Stomach (tissue), 9 donors: ENCODE results near the gene NR2F1-AS1. TPM values are rescaled to one million over a fixed set of nuclear protein-coding genes. Genes with fewer than 3 reads are reported as not detected.
A peak's percentile ranks its signal among the peaks of the same experiment; 100 is the strongest.

Experiments used
- DNase-seq, 2 donors: peaks; one replicate each; pipeline versions ENCODE4 v3.0.0 to v3.0.0-alpha.2; 2013 to 2019
- H3K27ac ChIP-seq, 5 donors: fragments of 200-600 bp in 4 of 5; sonication (generic) in 4 of 5; one replicate each; pipeline ENCODE4 v1.5.1; 2013 to 2019; ENCODE audit warnings: mild to moderate bottlenecking in 1 of 5, moderate library complexity in 1 of 5
- H3K27me3 ChIP-seq, 3 donors: fragments of 200-600 bp; sonication (generic); one replicate each; pipeline ENCODE4 v1.5.1; 2017 to 2019; ENCODE audit warnings: mixed run types in 1 of 3
- H3K36me3 ChIP-seq, 4 donors: fragments of 200-600 bp; sonication (generic); 1 replicate in 3 of 4; 2 replicates in 1 of 4; pipeline ENCODE4 v1.5.1; 2016 to 2019
- H3K4me1 ChIP-seq, 4 donors: fragments of 200-600 bp; sonication (generic); one replicate each; pipeline ENCODE4 v1.5.1; 2016 to 2019
- H3K4me3 ChIP-seq, 4 donors: fragments of 200-600 bp; sonication (generic) in 3 of 4; one replicate each; pipeline ENCODE4 v1.5.1; 2016 to 2019; ENCODE audit warnings: mild to moderate bottlenecking in 1 of 4
- H3K9me3 ChIP-seq, 4 donors: fragments of 200-600 bp; sonication (generic); one replicate each; pipeline ENCODE4 v1.5.1; 2016 to 2019
- EP300 ChIP-seq: sonication (generic); formaldehyde crosslinking; IDR thresholded peaks from one replicate; pipeline ENCODE4 v1.6.1; 2017; ENCODE audit warnings: antibody characterized with exemption
- POLR2A ChIP-seq, 4 donors: fragments of 450-650 bp; IDR thresholded peaks; one replicate each; pipeline ENCODE4 v1.6.1; 2016; ENCODE audit warnings: antibody characterized with exemption in 4 of 4, control low read depth in 2 of 4, mild to moderate bottlenecking in 1 of 4, moderate library complexity in 1 of 4
- POLR2AphosphoS5 ChIP-seq, 3 donors: sonication (generic); formaldehyde crosslinking; IDR thresholded peaks; one replicate each; pipeline ENCODE4 v1.6.1; 2016; ENCODE audit warnings: antibody characterized with exemption in 3 of 3
- WGBS, 5 donors: extraction: QIAGEN DNeasy Blood & Tissue Kit in 3 of 5; methylation state at CpG; one replicate each; pipeline versions ENCODE4 v1.1.5 to v1.1.7; 2013 to 2018; 5-methylcytosine and 5-hydroxymethylcytosine counted together
- intact Hi-C: fragments of 100-400 bp; cut with DNase I; formaldehyde crosslinking; loops from one replicate; pipeline ENCODE4 v1.15.1; 2023; ENCODE audit warnings: low total_unique reads
- polyA plus RNA-seq, 3 donors: library from polyadenylated mRNA; stranded (reverse); fragments of 200-250 nt; gene quantifications; one replicate each; pipeline ENCODE4 v1.2.3, GENCODE V29; 2013
- total RNA-seq, 5 donors: library from RNA; depleted of rRNA; stranded (reverse); fragments of >200 nt; gene quantifications; one replicate each; pipeline versions ENCODE4 v1.1.0 to v1.2.3, GENCODE V29; 2014 to 2016
- TF ChIP-seq, protein P1 (sequence below), 7 experiments: fragments of 450-650 bp in 4 of 7; fragments of 200-600 bp in 3 of 7; sonication (generic) in 3 of 7; IDR thresholded peaks; one replicate each; pipeline ENCODE4 v1.5.1; 2016 to 2019; ENCODE audit warnings: antibody characterized with exemption in 7 of 7, control low read depth in 2 of 7, mild to moderate bottlenecking in 1 of 7
- donor health status: healthy with polysubstance abuse.
- donor health status: Bipolar disorder and iron deficiency.
- donor health status: healthy.

NR2F1-AS1 gene
- total and polyA plus RNA-seq, 8 donors: 4.3 to 40.8 (median 14.2) TPM

GRCh38 chr5:93594591-93595419, 13.8 kb upstream of the NR2F1-AS1 start:
- Histone ChIP-seq H3K36me3 (peaks cover 0 to 22% (median 13%) of the 10 kb centered on the region in 4 donors), H3K27me3 (peaks cover 0 to 85% (median 58%) of the 10 kb centered on the region in 3 donors), H3K4me3 (no peak overlapping the region), H3K4me1 (peaks cover 5 to 69% (median 33%) of the 10 kb centered on the region in 4 donors), H3K9me3 (peaks cover 0 to 8% (median 0%) of the 10 kb centered on the region in 4 donors), H3K27ac (peak overlapping the region in 3 of 5 donors; percentile 20 to 62 (median 52))
- intact Hi-C loops: no loop called here
- TF ChIP-seq, protein P1, sequence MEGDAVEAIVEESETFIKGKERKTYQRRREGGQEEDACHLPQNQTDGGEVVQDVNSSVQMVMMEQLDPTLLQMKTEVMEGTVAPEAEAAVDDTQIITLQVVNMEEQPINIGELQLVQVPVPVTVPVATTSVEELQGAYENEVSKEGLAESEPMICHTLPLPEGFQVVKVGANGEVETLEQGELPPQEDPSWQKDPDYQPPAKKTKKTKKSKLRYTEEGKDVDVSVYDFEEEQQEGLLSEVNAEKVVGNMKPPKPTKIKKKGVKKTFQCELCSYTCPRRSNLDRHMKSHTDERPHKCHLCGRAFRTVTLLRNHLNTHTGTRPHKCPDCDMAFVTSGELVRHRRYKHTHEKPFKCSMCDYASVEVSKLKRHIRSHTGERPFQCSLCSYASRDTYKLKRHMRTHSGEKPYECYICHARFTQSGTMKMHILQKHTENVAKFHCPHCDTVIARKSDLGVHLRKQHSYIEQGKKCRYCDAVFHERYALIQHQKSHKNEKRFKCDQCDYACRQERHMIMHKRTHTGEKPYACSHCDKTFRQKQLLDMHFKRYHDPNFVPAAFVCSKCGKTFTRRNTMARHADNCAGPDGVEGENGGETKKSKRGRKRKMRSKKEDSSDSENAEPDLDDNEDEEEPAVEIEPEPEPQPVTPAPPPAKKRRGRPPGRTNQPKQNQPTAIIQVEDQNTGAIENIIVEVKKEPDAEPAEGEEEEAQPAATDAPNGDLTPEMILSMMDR (IDR thresholded peaks at IDR 0.05): no peak
- TF ChIP-seq POLR2AphosphoS5 (IDR thresholded peaks at IDR 0.05): no peak
- TF ChIP-seq POLR2A (IDR thresholded peaks at IDR 0.05): no peak
- no peak for DNase-seq
- WGBS, 5 donors: 39 to 60% (median 55%) methylated on average over 27 to 37 of the region's 37 CpGs

- no peak for DNase-seq
- Histone ChIP-seq H3K9me3 (peaks cover 0 to 8% (median 0%) of the 10 kb centered on the region in 4 donors), H3K4me3 (peak overlapping the region in 2 of 4 donors; percentile 1 to 22), H3K27me3 (peaks cover 0 to 85% (median 50%) of the 10 kb centered on the region in 3 donors), H3K27ac (peak overlapping the region in 2 of 5 donors; percentile 45 to 46), H3K36me3 (peaks cover 0 to 22% (median 13%) of the 10 kb centered on the region in 4 donors), H3K4me1 (peaks cover 5 to 62% (median 30%) of the 10 kb centered on the region in 4 donors)
- WGBS, 5 donors: 61 to 75% (median 72%) methylated on average over 30 of the region's 30 CpGs
- TF ChIP-seq, protein P1 (IDR thresholded peaks at IDR 0.05): no peak
- TF ChIP-seq EP300: no peak
- no peak for TF ChIP-seq POLR2A (IDR thresholded peaks at IDR 0.05)
- no peak for TF ChIP-seq POLR2AphosphoS5 (IDR thresholded peaks at IDR 0.05)
- intact Hi-C loops: no loop called here
Observed at GRCh38 chr5:93593476-93594131, 12.6 kb upstream of the NR2F1-AS1 start.

GRCh38 chr5:93592883-93593282, 11.9 kb upstream of the NR2F1-AS1 start:
- Histone ChIP-seq H3K27ac (no peak overlapping the region), H3K4me3 (no peak overlapping the region), H3K9me3 (peaks cover 0 to 12% (median 1%) of the 10 kb centered on the region in 4 donors), H3K27me3 (peaks cover 0 to 85% (median 49%) of the 10 kb centered on the region in 3 donors), H3K36me3 (peaks cover 0 to 24% (median 13%) of the 10 kb centered on the region in 4 donors), H3K4me1 (peaks cover 5 to 58% (median 24%) of the 10 kb centered on the region in 4 donors)
- no peak for DNase-seq
- 56 to 77% (median 71%) methylated on average over 5 of the region's 5 CpGs for WGBS, 5 donors
- intact Hi-C loops: no loop called here
- TF ChIP-seq, protein P1 (IDR thresholded peaks at IDR 0.05): no peak
- TF ChIP-seq POLR2AphosphoS5 (IDR thresholded peaks at IDR 0.05) (no peak), EP300 (no peak), POLR2A (IDR thresholded peaks at IDR 0.05) (no peak)

- 68 to 87% (median 75%) methylated on average over 4 of the region's 4 CpGs for WGBS, 5 donors
- peaks cover 0 to 29% (median 13%) of the 10 kb centered on the region in 4 donors for H3K36me3 ChIP-seq
- TF ChIP-seq POLR2A (IDR thresholded peaks at IDR 0.05) (no peak), EP300 (no peak), POLR2AphosphoS5 (IDR thresholded peaks at IDR 0.05) (no peak)
- TF ChIP-seq, protein P1 (IDR thresholded peaks at IDR 0.05): no peak
- H3K27ac ChIP-seq: no peak overlapping the region
- DNase-seq: no peak
- peaks cover 0 to 18% (median 3%) of the 10 kb centered on the region in 4 donors for H3K9me3 ChIP-seq
- H3K27me3 ChIP-seq: peaks cover 0 to 85% (median 47%) of the 10 kb centered on the region in 3 donors
- intact Hi-C loops: no loop called here
- H3K4me1 ChIP-seq: peaks cover 0 to 47% (median 11%) of the 10 kb centered on the region in 4 donors
- peak overlapping the region in 2 of 4 donors; percentile 7 to 19 for H3K4me3 ChIP-seq
Observed at GRCh38 chr5:93591323-93591945, 10.4 kb upstream of the NR2F1-AS1 start.
